A549 treated with dexamethasone at 1 μM for 4 hours (cell line): Measurements from ENCODE around the gene EVI5L. TPM values are rescaled to one million over a fixed set of nuclear protein-coding genes. Genes with fewer than 3 reads are reported as not detected.

Experiments
- total RNA-seq: library from RNA; stranded (reverse); fragments of 200-300 nt; extraction: Qiagen RNA extraction; gene quantifications from 5 replicates; pipeline ENCODE4 v1.2.3, GENCODE V29; 2022

EVI5L gene
- total RNA-seq = 0.94 to 1.9 TPM (median 1.8 TPM) in 5 replicates

DNA sequence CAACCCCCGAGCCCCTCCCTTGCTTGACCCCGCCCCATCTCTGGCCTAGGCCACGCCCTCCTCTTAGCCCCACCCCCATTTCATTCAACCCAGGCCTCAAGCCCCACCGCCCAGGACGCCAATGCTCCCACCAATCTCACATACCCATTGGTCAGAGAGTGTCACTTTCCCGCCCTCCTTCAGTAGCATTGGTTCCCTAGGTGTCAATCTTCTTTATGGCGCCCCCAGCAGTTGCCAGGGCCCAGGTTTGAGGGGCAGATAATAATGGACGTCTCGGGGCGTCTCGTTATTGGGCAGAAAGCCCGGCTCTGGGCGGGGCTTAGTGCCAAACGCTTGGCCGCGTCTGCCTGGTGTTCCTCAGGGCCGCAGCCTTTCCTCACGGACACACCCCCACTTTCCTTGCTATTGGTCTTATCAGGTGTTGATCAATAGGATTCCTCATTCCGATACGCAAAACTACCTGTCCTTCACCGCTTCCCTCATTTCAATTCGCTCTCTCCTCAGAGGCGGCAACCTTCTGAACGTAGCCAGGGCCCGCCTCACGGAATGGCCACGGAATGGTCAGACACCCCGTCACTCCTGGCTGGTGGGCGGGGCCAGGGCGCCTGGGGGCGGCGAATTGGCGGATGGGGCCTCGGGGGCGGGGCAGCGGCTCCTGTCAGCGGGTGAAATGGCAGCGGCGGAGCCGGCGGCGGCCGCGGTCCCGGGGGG is at the start of gene EVI5L:
Gene EVI5L (plus strand): TSS at position 658 of the 711 bp plus-strand sequence. CDS start 16,325 bp downstream, outside the sequence.

GRCh38 chr19:7874076-7874896 is 44.3 kb downstream of the EVI5L start, which contains the start of gene PRR36:
Gene PRR36 (minus strand): TSS chr19:7874390. CDS start chr19:7873689, 701 bp downstream.

GRCh38 chr19:7888145-7888825 is 58.3 kb downstream of the EVI5L start, which contains the start of gene LRRC8E:
Gene LRRC8E (plus strand): TSS chr19:7888510. CDS start chr19:7895604, 7,094 bp downstream.

GRCh38 chr19:7903244-7904073 is 73.4 kb downstream of the EVI5L start, which contains the start of gene MAP2K7:
Gene MAP2K7 (plus strand): TSS chr19:7903877. CDS start chr19:7903945, 68 bp downstream.

Other genes with a start within 250 kb of the EVI5L start
- gene CAMSAP3, start 234.4 kb upstream of the EVI5L start, total RNA-seq = 3.7 to 7.6 TPM (median 6.1 TPM) in 5 replicates
- gene XAB2, start 200.7 kb upstream of the EVI5L start, total RNA-seq = 18.9 to 29.4 TPM (median 26.3 TPM) in 5 replicates
- 44.7 to 84.3 TPM (median 46.8 TPM) in 5 replicates for gene PET100, start 200.4 kb upstream of the EVI5L start, total RNA-seq
- not detected in 5 replicates for gene PCP2, start 196.5 kb upstream of the EVI5L start, total RNA-seq
- gene STXBP2, start 193.1 kb upstream of the EVI5L start, total RNA-seq = 28.4 to 45.3 TPM (median 38.6 TPM) in 5 replicates
- not detected in 5 replicates for gene RETN, start 161.2 kb upstream of the EVI5L start, total RNA-seq
- not detected in 5 replicates for gene MCEMP1, start 153.1 kb upstream of the EVI5L start, total RNA-seq
- gene TRAPPC5, start 149.4 kb upstream of the EVI5L start, total RNA-seq = 50.6 to 101 TPM (median 96.9 TPM) in 5 replicates
- gene FCER2, start 128.1 kb upstream of the EVI5L start, total RNA-seq = not detected in 5 replicates
- gene CLEC4G, start 98.1 kb upstream of the EVI5L start, total RNA-seq = not detected in 5 replicates
- gene CD209, start 82.7 kb upstream of the EVI5L start, total RNA-seq = not detected in 5 replicates
- not detected in 5 replicates for gene CLEC4M, start 67.0 kb upstream of the EVI5L start, total RNA-seq
- 0.30 to 0.51 TPM (median 0.45 TPM) in 5 replicates for gene PRR36, start 44.2 kb downstream of the EVI5L start, total RNA-seq
- gene LRRC8E, start 58.3 kb downstream of the EVI5L start, total RNA-seq = 5.1 to 7.1 TPM (median 5.7 TPM) in 5 replicates
- gene MAP2K7, start 73.7 kb downstream of the EVI5L start, total RNA-seq = 8.6 to 16.3 TPM (median 14.9 TPM) in 5 replicates
- 0.36 to 2.0 TPM (median 1.7 TPM) in 5 replicates for gene TGFBR3L, start 84.6 kb downstream of the EVI5L start, total RNA-seq
- gene SNAPC2, start 90.1 kb downstream of the EVI5L start, total RNA-seq = 17.5 to 29.6 TPM (median 28.0 TPM) in 5 replicates
- gene CTXN1, start 95.9 kb downstream of the EVI5L start, total RNA-seq = 8.2 to 19.6 TPM (median 17.2 TPM) in 5 replicates
- 24.1 to 32.3 TPM (median 29.4 TPM) in 5 replicates for gene TIMM44, start 113.4 kb downstream of the EVI5L start, total RNA-seq
- gene ELAVL1, start 175.4 kb downstream of the EVI5L start, total RNA-seq = 66.0 to 76.3 TPM (median 73.6 TPM) in 5 replicates
- gene CCL25, start 222.5 kb downstream of the EVI5L start, total RNA-seq = not detected in 5 replicates